ENCODE data around the gene FAM107A. TPM values are rescaled to one million over a fixed set of nuclear protein-coding genes. Genes with fewer than 3 reads are reported as not detected.

The FAM107A gene
- total and polyA plus RNA-seq, 9 of the 15 experiments (the other 6 are each of a cell fraction or from before 2014, with no cell fraction given), result 0.07 TPM; not detected in 8

GRCh38 chr3:58519668-58520402, 57.4 kb downstream of the FAM107A start (continued):
- TF ChIP-seq, protein P1, sequence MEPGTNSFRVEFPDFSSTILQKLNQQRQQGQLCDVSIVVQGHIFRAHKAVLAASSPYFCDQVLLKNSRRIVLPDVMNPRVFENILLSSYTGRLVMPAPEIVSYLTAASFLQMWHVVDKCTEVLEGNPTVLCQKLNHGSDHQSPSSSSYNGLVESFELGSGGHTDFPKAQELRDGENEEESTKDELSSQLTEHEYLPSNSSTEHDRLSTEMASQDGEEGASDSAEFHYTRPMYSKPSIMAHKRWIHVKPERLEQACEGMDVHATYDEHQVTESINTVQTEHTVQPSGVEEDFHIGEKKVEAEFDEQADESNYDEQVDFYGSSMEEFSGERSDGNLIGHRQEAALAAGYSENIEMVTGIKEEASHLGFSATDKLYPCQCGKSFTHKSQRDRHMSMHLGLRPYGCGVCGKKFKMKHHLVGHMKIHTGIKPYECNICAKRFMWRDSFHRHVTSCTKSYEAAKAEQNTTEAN (CRISPR knock-in tag; IDR thresholded peaks at IDR 0.05), result no peak
- TF ChIP-seq CREB5 (CRISPR knock-in tag; IDR thresholded peaks at IDR 0.05) (no peak), HMG20A (CRISPR knock-in tag; conservative IDR thresholded peaks at IDR 0.05) (no peak), STAT5A (IDR thresholded peaks at IDR 0.05; ENCODE audit: borderline replicate concordance, low read length) (no peak), KLF10 (CRISPR knock-in tag; IDR thresholded peaks at IDR 0.05) (no peak), ZNF584 (CRISPR knock-in tag; IDR thresholded peaks at IDR 0.05; ENCODE audit: low read depth) (no peak)
- TF ChIP-seq, protein P2, sequence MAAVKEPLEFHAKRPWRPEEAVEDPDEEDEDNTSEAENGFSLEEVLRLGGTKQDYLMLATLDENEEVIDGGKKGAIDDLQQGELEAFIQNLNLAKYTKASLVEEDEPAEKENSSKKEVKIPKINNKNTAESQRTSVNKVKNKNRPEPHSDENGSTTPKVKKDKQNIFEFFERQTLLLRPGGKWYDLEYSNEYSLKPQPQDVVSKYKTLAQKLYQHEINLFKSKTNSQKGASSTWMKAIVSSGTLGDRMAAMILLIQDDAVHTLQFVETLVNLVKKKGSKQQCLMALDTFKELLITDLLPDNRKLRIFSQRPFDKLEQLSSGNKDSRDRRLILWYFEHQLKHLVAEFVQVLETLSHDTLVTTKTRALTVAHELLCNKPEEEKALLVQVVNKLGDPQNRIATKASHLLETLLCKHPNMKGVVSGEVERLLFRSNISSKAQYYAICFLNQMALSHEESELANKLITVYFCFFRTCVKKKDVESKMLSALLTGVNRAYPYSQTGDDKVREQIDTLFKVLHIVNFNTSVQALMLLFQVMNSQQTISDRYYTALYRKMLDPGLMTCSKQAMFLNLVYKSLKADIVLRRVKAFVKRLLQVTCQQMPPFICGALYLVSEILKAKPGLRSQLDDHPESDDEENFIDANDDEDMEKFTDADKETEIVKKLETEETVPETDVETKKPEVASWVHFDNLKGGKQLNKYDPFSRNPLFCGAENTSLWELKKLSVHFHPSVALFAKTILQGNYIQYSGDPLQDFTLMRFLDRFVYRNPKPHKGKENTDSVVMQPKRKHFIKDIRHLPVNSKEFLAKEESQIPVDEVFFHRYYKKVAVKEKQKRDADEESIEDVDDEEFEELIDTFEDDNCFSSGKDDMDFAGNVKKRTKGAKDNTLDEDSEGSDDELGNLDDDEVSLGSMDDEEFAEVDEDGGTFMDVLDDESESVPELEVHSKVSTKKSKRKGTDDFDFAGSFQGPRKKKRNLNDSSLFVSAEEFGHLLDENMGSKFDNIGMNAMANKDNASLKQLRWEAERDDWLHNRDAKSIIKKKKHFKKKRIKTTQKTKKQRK (IDR thresholded peaks at IDR 0.05; ENCODE audit: borderline replicate concordance, low read depth, low read length), result no peak
